22Rv1 (cell line): Measurements from ENCODE around the gene POLR2C.

Experiments
- H3K27ac ChIP-seq: fragments of 450-650 bp; 2 replicates; pipeline ENCODE4 v1.5.1; 2017
- CTCF ChIP-seq: fragments of 450-650 bp; IDR thresholded peaks from 2 replicates; pipeline ENCODE4 v1.5.1; 2017; ENCODE audit warnings: mild to moderate bottlenecking
- ZFX ChIP-seq: fragments of 450-650 bp; IDR thresholded peaks from 2 replicates; pipeline ENCODE4 v1.6.1; 2017; ENCODE audit warnings: antibody characterized with exemption, borderline replicate concordance

POLR2C gene

GRCh38 chr16:57462209-57462977, at the start of gene POLR2C:
TSS of gene POLR2C (plus strand) at chr16:57462679. CDS start at chr16:57462725, 46 bp downstream.
- no peak for TF ChIP-seq ZFX
- peak; percentile 95 for TF ChIP-seq CTCF
- peak within 1 kb of the TSS; percentile 64 for H3K27ac ChIP-seq

- TF ChIP-seq CTCF (no peak), ZFX (no peak)
- H3K27ac ChIP-seq = no peak overlapping the region
Measured at GRCh38 chr16:57413301-57413730, 49.2 kb upstream of the POLR2C start.

- no peak for TF ChIP-seq CTCF
- no peak for TF ChIP-seq ZFX
- no peak overlapping the region for H3K27ac ChIP-seq
Measured at GRCh38 chr16:57413733-57414132, 48.7 kb upstream of the POLR2C start.

- H3K27ac ChIP-seq = no peak overlapping the region
- TF ChIP-seq CTCF (no peak), ZFX (no peak)
Measured at GRCh38 chr16:57416084-57416483, 46.4 kb upstream of the POLR2C start.

- no peak overlapping the region for H3K27ac ChIP-seq
- TF ChIP-seq CTCF (no peak), ZFX (no peak)
Measured at GRCh38 chr16:57419506-57419905, 43.0 kb upstream of the POLR2C start.

GRCh38 chr16:57422026-57422944, 40.2 kb upstream of the POLR2C start:
- TF ChIP-seq CTCF (peak; percentile 82), ZFX (no peak)
- H3K27ac ChIP-seq = peak overlapping the region; percentile 23; the same call in 1 of the 2 replicates

- TF ChIP-seq ZFX = no peak
- TF ChIP-seq CTCF = no peak
- no peak overlapping the region for H3K27ac ChIP-seq
Measured at GRCh38 chr16:57423152-57423551, 39.3 kb upstream of the POLR2C start.
